DMS153 (cell line): Measurements from ENCODE around the gene ACTR3.
"Not testable (repeated sequence)": the region's sequence is repeated elsewhere in the genome, so short reads cannot be mapped to it uniquely, and the experiment has no call there.

Experiments used
- DNase-seq: peaks from one replicate; lab custom pipeline; 2025; lab: John Stamatoyannopoulos, UW

Gene ACTR3

DNA sequence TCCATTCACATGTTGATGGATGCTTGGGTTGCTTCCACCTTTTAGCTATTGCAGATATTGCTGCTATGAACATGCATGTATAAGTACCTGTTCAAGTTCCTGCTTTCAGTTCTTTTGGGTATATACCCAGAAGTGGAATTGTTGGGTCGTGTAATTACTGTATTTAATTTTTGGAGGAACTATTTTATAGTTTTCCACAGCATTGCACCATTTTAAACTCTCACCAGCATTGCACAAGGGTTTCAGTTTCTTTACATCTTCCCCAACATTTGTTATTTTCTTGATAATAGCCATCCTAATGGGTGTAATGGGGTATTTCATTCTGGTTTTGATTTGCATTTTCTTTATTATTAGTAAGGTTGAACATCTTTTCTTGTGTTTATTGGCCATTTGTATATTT is 16.0 kb downstream of the ACTR3 start:
- no peak for DNase-seq

DNA sequence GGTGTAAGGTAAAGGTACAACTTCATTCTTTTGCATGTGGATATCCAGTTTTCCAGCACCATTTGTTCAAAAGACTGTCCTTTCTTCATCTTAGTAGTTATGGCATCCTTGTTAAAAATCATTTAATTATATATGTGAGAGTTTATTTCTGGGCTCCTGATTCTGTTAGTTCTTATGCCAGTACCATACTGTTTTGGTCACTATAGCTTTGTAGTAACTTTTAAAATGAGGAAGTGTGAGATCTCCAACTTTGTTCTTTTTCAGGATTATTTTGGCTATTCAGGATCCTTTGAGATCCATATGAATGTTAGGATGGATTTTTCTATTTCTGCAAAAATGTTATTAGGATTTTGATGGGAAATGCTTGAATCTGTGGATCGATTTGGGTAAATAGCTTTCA is 16.8 kb downstream of the ACTR3 start:
- DNase-seq, result no peak

DNA sequence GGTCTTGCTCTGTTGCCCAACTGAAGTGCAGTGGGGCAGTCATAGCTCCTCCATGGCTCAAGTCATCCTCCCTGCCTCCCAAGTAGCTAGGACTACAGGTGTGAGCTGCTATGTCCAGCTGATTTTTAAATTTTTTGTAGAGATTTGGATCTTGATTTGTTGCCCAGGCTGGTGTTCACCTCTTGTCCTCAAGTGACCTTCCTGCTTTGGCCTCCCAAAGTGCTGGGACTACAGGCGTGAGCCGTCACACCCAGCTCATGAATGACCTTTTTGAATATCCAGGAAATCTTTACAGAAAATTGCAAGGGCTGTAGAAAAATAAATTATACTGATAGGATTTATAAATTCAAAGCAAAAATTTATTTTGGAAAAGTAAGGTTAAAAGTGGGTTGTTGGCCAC is 17.4 kb downstream of the ACTR3 start:
- no peak for DNase-seq

DNA sequence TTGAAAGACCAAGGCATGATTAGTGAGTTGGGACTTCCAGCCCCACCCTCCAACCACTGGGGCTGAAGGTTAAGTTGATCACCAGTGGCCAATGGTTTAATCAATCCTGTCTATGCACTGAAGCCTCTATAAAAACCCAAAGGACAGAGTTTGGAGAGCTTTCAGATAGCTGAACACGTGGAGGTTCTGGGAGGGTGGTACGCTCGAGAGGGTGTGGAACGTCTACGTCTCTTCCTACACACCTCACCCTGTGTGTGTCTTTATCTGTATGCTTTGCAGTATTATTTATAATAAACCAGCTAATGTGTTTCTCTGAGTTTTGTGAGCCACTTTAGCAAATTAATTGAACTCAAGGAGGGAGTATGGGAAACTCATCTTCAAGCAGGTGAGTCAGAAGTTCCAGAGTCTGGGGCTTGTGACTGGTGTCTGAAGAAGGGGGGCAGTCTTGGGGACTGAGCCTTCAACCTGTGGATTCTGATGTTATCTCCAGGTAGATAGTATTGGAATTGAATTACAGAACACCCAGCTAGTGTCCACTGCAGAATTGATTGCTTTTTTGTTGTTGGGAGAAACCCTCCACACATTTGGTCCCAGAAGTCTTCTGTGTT is 20.3 kb downstream of the ACTR3 start:
- DNase-seq, result no peak

DNA sequence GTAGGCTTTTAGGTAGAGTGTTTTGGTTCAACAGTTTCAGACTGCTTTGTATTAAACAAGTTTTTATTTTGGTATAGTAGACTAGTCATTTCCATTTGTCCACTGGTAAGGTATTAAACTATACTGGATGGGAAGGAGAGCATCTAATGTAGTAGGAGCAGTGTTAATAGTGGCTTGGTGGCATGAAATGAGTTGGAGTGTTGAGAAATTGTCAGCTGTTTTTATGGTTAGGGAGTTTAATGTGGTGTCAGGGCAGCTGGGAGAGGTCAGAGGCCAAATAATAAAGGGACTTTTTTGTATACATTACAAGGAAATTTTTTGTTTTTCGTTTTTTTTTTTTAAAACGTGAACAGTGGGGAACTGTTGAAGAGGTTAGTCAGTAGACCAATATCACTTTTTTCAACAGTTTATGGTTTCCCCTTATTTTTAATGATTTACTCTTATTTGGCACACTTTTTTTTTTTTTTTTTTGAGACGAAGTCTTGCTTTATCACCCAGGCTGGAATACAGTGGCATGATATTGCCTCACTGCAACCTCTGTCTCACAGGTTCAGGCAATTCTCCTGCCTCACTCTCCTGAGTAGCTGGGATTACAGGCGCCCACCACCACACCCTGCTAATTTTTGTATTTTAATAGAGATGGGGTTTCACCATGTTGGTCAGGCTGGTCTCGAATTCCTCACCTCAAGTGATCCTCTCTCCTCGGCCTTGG is 21.2 kb downstream of the ACTR3 start:
- no peak for DNase-seq

DNA sequence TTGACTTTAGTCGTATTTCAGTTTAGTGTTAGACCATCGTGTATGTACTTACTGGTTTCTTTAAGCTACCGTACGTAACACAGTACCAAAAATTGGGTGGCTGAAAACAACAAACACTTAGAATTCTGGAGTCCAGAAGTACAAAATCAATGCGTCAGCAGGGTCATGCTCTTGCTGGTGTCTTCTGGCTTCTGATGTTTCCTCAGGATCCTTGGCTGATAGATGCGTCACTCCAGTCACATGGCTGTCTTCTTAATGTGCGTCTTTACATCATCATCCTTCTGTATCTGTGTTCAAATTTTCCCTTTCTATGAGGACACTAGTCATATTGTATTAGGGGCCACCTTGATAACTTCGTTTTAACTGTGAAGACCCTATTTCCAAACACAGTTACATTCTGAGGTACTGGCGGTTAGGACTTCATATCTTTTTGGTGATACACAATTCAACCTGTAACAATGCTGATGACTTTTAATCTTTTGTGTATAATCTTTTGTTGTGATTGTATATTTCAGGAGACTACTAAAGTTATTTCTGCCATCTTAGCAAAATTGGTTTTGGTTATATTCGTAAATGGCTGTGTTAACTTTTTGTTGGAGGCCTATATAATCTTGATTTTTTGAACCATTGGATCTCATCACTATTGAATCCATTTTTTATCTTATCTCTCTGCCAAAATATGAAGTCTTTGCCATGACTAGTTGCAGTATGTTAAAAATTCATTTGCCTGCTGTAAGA is 25.4 kb downstream of the ACTR3 start:
- DNase-seq, result no peak

DNA sequence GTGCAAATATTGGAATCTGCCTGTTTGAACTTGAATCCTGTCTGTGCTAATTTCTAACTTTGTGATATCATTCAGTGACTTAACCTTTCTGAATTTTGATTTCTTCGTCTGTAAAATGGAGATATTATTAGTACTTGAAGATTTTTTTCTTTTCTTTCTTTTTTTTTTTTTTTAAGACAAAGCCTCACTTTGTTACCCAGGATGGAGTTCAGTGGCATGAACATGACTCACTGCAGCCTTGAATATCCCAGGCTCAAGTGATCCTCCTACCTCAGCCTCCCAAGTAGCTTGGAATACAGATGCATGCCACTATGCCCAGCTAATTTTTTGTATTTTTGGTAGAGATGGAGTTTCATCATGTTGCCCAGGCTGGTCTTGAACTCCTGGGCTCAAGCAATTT is 28.3 kb downstream of the ACTR3 start:
- no peak for DNase-seq

DNA sequence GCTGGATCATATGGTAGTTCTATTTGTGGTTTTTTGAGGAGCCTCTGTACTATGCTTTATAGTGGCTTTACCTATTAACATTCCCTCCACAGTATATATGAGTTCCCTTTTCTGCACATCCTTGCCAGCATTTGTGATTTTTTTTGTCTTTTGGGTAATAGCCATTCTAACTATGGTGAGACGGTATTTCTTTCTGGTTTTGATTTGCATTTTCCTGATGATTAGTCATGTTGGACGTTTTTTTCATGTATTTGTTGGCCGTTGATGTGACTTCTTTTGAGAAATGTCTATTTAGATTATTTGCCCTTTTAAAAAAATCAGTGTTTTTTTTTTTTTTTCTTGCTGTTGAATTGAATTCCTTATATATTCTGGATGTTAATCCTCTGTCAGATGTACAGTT is 31.1 kb downstream of the ACTR3 start:
- DNase-seq, result no peak

DNA sequence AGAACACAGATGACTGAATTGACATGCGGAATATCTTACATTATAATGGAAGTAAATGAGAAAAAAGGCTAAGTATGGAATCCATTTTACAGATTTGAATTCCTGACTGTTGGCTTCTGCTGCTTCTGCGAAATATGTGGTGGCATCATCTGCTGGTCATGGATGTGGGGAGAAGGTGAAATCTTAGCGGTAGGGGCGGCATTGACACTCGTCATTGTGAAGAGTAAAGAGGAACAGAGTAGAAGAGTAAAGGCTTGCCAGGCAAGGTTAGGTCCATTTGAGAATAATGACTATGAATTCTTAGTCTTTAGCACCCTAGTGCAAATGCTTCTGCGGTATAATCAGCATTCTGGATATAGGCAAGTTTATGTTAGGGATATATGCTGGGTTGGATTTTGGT is 32.4 kb downstream of the ACTR3 start:
- no peak for DNase-seq

DNA sequence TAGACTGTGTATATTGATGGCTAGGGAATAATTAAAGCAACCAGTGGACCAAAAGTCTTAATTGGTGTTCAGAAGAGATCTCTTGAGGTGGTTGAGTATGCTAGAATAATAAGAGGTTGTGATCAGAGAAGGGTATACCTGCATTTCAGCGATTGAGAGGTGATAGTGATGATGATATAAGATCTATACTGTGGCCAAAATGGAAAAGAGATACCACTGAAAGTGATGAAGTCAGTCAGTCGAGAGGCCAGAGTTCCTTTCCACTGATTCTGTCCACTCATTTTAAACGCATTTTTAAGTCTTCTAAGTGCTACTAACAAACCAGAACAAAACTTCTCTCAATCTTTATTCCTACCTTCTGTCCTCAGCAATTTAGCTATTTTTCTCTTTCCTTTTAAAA is 32.9 kb downstream of the ACTR3 start:
- no peak for DNase-seq

DNA sequence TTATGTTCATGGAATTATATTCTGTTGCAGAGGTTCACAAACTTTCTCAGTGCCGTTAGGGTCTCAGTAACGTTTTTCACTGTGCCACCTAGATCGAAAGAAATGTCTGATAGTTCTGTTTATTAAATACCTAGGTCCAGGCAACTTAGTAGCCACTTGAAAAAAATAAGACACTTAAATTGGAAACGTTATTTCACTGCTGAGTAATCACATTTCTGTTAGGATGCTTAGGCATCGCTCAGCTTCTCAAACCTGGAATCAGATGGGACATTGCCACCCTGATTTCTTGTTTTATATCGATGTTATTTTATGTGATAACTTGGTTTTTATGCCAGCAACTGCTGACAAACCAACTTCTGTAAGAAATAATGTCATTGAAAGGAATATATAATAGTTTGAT is 36.0 kb downstream of the ACTR3 start:
- DNase-seq, result no peak

DNA sequence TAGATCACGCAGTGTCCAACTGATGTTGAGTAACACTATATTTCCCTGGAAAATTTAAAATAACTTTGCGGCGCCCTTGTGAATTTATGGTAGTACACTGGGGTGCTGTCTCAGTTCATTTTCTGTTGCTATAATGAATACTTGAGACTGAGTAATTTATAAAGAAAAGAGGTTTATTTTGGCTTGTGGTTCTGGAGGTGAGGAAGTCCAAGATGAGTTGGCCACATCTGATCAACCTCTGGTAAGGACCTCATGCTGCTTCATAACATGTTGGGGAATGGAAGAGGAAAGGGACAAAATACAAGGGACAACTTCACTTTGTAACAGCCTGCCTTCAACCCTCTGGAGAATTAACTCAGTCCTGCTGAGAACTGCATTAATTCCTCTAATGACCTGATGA is 36.4 kb downstream of the ACTR3 start:
- no peak for DNase-seq

DNA sequence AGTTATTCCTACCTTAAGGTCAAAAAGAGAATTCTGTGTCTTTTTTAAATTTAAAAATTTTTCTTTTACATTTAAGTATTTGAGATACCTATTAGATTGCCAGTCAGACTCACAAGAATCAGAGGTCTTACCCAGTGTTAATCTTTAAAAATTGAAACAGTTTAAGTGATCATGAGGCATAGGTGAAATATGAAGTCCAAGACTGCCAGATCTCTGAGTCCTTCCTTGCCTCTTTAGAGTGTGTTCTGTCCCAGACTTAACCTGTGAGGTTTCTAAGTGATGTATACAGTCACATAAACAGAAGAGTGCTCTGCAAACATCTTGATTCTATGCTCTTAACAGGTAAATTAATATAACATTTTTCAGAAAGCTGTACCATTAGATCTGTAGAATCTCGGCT is 40.6 kb downstream of the ACTR3 start:
- DNase-seq, result no peak

DNA sequence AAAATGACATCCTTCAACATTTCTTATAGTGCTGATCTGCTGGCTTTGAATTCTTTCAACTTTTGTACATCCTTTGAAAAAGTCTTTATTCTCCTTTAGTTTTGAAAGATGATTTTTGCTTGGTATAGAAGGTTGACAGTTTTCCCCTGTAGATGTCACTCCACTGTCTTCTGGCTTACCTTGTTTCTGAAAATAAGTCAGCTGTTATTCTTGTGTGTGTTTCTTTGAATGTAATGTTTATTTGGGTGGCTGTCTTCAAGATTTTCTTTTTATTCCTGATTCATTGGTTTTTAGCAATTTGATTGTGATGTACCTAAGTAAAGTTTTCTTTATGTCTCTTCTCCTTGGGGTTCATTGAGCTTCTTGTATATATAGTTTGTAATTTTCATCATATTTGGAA is 47.6 kb downstream of the ACTR3 start:
- DNase-seq, result no peak

DNA sequence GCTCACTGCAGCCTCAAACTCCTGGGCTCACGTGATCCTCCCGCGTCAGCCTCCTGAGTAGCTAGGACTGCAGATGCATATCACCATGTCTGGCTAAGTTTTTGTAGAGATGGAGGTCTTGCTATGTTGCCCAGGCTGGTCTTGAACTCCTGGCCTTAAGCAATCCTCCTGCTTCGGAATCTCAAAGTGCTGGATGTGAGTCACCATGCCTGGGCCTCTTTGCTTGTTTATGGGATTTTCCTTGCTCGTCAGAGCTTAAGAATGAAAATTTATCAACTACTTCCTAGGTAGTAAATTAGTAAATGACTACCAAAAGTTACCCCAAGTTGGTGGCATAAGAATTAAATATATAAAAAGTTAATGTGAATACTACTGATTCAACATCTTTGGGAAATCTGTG is 51.0 kb downstream of the ACTR3 start:
- DNase-seq, result no peak

DNA sequence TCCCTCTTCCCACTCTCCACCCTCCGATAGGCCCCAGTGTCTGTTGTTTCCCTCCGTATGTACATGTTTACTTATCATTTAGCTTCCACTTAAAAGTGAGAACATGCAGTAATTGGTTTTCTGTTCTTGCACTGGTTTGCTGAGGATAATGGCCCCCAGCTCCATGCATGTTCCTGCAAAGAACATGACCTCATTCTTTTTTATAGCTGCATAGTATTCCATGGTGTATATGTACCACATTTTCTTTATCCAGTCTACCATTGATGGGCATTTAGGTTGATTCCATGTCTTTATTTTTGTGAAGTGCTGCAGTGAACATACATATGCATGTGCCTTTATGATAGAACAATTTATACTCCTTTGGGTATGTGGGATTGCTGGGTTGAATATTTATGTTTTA is 55.9 kb downstream of the ACTR3 start:
- DNase-seq, result not testable (repeated sequence)

DNA sequence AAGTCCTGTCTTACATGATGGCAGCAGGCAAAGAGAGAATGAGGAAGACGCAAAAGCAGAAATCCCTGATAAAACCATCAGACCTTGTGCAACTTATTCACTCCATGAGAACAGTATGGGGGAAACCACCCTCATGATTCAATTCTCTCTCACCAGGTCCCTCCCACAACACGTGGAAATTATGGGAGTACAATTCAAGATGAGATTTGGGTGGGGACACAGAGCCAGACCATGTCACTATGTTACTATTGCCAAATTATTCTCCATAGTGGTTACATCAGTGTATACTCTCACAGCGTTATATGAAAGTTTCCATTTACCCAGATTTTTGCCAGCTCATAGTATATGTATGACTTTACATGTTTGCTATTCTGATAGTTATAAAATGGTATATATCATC is 61.0 kb downstream of the ACTR3 start:
- not testable (repeated sequence) for DNase-seq

DNA sequence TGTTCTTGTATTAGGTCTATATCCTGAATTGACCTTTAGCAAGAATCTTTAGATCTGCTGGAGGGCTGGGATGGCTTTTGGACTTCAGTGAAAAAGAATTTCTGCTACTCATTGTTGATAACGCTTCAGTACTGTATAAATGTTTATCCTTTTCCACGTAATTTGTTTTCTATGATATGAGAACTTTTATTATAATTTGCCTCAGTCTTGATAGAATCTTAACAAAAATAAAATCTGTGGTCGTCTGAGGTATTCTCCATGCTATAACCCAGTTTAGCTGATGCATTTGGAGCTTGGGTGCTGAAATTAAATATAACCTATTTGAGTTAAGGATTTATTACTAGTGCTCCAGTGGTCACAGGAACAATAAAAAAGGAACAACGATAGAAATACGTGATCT is 71.1 kb downstream of the ACTR3 start:
- no peak for DNase-seq

DNA sequence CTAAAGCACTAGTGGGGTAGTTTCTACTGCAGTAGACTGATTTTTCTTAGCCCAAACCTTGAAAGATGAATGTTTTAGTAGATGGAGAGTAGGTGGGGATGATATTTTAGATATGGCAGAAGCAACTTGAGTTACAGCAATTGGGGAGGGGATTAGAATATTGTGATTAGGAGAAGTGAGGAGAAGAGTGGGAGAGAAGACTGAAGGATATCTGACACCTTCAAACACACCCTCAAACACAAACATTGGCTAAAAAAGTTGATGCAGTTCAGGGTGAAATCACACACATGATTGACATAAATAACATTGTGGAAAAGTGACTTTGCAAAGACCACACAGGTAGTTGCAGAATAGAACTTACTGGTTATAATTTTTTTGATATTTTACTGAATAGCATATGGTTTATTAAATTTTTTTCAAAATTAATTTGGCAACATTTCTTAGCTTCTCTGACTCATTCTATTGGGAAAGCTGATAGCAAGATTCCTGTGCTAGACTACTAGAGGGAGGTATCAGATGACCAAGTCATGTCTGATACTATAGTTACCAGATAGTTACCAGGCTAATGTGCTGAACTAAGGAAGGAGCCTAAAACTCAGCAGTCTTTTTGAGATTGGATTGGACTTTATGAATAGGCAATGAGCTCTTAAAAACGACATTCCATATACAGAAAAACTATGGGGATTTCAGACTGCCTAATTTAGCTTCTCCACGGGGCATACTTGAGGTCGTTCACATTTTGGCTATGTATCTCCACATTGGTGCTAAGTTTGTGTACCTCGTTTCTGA is 73.0 kb downstream of the ACTR3 start:
- DNase-seq, result no peak

DNA sequence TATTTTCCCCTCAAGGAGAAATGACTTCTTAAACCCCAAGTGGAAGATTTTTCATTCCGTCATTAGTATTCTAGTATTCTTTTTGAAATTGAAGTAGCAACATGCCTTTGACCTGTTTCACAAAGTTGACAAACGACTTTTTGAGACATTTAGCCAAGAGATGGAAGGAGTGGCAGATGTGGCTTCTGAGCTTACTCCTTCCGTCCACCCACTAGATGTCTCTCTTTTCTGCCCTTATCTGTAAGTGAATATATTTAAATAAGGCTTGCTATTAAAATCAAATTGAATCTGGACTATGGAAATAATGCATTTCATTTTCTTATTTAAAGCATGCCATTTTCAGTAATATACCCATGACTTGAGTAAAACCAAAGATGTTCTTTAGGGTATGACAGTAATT is 74.1 kb downstream of the ACTR3 start:
- DNase-seq, result no peak

DNA sequence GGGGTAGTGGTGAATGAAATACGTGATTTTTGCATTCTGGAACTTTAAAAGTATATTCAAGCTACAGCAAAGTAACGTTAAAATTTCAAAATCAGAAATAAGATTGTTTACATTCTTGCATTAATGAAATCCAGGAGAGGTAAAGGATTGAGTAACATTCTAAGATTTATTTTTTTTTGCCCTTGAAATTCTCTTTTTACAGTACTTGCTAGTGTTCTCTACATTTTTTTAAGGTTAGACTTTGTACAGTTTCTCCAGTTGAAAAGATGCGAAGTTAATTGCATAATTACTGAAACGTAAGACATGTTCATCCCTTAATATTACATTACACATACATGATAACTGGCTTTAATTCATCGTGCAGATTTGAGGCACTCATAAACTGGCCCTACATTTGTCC is 74.5 kb downstream of the ACTR3 start:
- no peak for DNase-seq

DNA sequence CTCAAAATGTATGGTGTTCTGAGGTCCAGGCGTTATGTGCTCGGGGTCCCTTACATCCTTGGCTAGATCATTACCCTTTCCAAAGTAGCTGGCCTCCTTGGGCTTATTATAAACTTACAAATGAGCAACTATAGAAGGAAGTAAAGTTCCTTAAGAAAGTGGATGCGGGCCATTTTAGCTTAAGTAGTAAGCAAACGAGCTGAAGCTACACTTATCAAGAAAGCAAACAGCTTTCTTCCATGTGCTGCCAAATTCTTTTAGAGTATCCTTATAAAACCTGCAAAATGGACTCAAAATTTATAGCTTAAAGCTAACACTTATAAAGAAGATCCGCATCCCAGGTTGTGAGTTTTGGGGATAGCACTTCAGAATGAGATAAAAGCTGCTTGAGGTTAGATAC is 75.3 kb downstream of the ACTR3 start:
- no peak for DNase-seq

DNA sequence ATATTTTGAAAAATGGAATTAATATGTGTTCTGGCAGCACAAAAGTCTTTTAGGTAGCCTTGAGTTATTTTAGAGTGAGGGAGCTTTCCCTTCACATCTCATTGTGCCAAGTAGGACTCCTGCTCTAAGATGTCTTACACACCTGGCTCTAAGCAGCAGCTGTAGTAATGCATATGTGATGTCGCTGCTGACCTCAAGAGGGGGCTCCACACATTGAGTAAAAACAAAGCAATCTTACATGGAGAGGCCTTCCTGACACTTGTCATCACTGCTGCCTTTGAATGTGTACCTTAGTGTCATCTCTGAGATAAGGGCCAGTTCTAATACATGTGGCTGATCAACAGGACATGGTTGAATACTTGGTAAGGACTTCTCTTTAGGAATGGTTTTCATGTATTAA is 75.8 kb downstream of the ACTR3 start:
- no peak for DNase-seq
